Measurements from ENCODE around the gene DCUN1D2. TPM values are rescaled to one million over a fixed set of nuclear protein-coding genes. Genes with fewer than 3 reads are reported as not detected.
"Not testable (repeated sequence)": the region's sequence is repeated elsewhere in the genome, so short reads cannot be mapped to it uniquely, and the experiment has no call there.

Gene DCUN1D2
- total RNA-seq, 6 donors from 2014 or later: 10.1 to 53.4 (median 26.5) TPM

GRCh38 chr13:113441661-113442060 lies 48.9 kb downstream of the DCUN1D2 start:
- ATAC-seq (ENCODE audit: low FRiP score in 2 of 2): no peak
- H3K4me3 ChIP-seq: no peak overlapping the region
- TF ChIP-seq POLR2A (IDR thresholded peaks at IDR 0.05) (no peak), CTCF (IDR thresholded peaks at IDR 0.05) (no peak), POLR2AphosphoS5 (IDR thresholded peaks at IDR 0.05) (no peak), EP300 (IDR thresholded peaks at IDR 0.05) (no peak)
- peak in 1 of 2 donors; percentile 67 for DNase-seq
- H3K27ac ChIP-seq: no peak overlapping the region
- no peaks in the 10 kb centered on the region for H3K4me1 ChIP-seq
- no peaks in the 10 kb centered on the region for H3K27me3 ChIP-seq
- 93 to 96% methylated on average over 29 of the region's 29 CpGs for WGBS, 2 donors
- no peaks in the 10 kb centered on the region for H3K36me3 ChIP-seq
- no peaks in the 10 kb centered on the region for H3K9me3 ChIP-seq

GRCh38 chr13:113437408-113438010 lies 53.0 kb downstream of the DCUN1D2 start:
- no peaks in the 10 kb centered on the region for H3K9me3 ChIP-seq
- H3K4me3 ChIP-seq: no peak overlapping the region
- DNase-seq (peak in 1 of 2 donors; percentile 62), ATAC-seq (ENCODE audit: low FRiP score in 2 of 2) (peak in 1 of 2 donors; percentile 24)
- H3K36me3 ChIP-seq: no peaks in the 10 kb centered on the region
- no peak for TF ChIP-seq POLR2AphosphoS5 (IDR thresholded peaks at IDR 0.05)
- no peak for TF ChIP-seq CTCF (IDR thresholded peaks at IDR 0.05)
- no peak for TF ChIP-seq EP300 (IDR thresholded peaks at IDR 0.05)
- no peak for TF ChIP-seq POLR2A (IDR thresholded peaks at IDR 0.05)
- no peaks in the 10 kb centered on the region for H3K27me3 ChIP-seq
- 82 to 83% methylated on average over 11 to 16 of the region's 17 CpGs for WGBS, 2 donors
- no peak overlapping the region for H3K27ac ChIP-seq
- no peaks in the 10 kb centered on the region for H3K4me1 ChIP-seq

- not testable (repeated sequence) for H3K9me3 ChIP-seq; H3K4me3 ChIP-seq; H3K36me3 ChIP-seq; H3K27me3 ChIP-seq; H3K4me1 ChIP-seq; H3K27ac ChIP-seq; DNase-seq; ATAC-seq (ENCODE audit: low FRiP score in 2 of 2)
- WGBS, 2 donors: 91 to 98% methylated on average over 9 to 12 of the region's 15 CpGs
Observed at GRCh38 chr13:113436866-113437265, 53.6 kb downstream of the DCUN1D2 start.

GRCh38 chr13:113435907-113436306 lies 54.6 kb downstream of the DCUN1D2 start:
- not testable (repeated sequence) for ATAC-seq (ENCODE audit: low FRiP score in 2 of 2); H3K9me3 ChIP-seq; H3K4me3 ChIP-seq; H3K36me3 ChIP-seq; H3K4me1 ChIP-seq; H3K27me3 ChIP-seq; H3K27ac ChIP-seq
- WGBS, 2 donors: 91 to 100% methylated on average over 9 to 15 of the region's 15 CpGs
- DNase-seq: peak in 1 of 2 donors; percentile 75

- TF ChIP-seq CTCF (IDR thresholded peaks at IDR 0.05) (no peak), POLR2A (IDR thresholded peaks at IDR 0.05) (no peak), POLR2AphosphoS5 (IDR thresholded peaks at IDR 0.05) (no peak), EP300 (IDR thresholded peaks at IDR 0.05) (no peak)
- H3K36me3 ChIP-seq: no peaks in the 10 kb centered on the region
- WGBS, 2 donors: 94 to 96% methylated on average over 17 to 21 of the region's 21 CpGs
- no peaks in the 10 kb centered on the region for H3K27me3 ChIP-seq
- peak in 1 of 2 donors; percentile 52 for DNase-seq
- no peaks in the 10 kb centered on the region for H3K9me3 ChIP-seq
- no peak overlapping the region for H3K27ac ChIP-seq
- no peak overlapping the region for H3K4me3 ChIP-seq
- no peaks in the 10 kb centered on the region for H3K4me1 ChIP-seq
- ATAC-seq (ENCODE audit: low FRiP score in 2 of 2): peak in 1 of 2 donors; percentile 17
Observed at GRCh38 chr13:113433391-113433916, 57.1 kb downstream of the DCUN1D2 start.

Data from upper lobe of left lung (tissue), 6 donors.